HG02885 (cell line): ENCODE results near the gene AZI2.

Experiments used
- ATAC-seq: cut with Tn5 transposase; IDR thresholded peaks from one replicate; pipeline ENCODE4 v1.9.1; 2021; ENCODE audit warnings: mild to moderate bottlenecking; ENCODE audit not compliant: unreplicated experiment, poor library complexity

Gene AZI2

DNA sequence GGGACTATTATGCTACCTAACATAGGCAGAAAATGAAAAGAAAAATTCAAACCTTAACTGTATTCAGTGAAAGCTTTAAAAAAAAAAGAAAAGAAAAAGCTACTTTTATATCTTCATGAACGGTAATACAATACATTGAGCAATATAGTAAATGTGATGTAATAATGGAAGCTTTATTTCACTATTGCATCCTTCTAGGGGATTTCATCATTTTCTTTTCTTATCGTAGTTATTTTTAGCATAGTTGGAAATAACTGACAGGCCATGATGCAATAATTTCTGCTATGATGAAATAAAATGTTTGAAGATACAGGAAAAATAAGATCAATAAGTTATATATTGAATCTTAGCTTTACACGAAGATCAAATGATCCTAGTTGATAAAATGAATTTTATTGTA lies 40.4 kb downstream of the AZI2 start:
- no peak for ATAC-seq

DNA sequence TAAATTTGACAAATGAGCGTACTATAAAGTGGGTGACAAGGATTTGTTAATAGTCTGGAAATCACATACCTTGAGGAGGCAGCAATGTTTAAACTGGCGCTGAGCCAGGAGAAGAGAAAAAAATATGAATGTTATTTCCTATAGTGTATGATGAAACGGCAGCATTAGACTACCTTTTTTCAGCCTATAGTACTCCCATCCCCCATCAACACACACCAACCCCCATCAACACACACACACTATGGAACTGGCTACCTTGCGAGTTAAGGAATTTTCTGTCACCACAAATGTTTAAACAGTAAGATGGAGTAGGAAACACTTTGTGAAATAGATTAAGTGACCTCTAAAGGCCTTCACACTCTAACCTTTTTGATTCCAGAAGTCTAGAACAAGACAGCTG lies 46.9 kb downstream of the AZI2 start:
- ATAC-seq = no peak

DNA sequence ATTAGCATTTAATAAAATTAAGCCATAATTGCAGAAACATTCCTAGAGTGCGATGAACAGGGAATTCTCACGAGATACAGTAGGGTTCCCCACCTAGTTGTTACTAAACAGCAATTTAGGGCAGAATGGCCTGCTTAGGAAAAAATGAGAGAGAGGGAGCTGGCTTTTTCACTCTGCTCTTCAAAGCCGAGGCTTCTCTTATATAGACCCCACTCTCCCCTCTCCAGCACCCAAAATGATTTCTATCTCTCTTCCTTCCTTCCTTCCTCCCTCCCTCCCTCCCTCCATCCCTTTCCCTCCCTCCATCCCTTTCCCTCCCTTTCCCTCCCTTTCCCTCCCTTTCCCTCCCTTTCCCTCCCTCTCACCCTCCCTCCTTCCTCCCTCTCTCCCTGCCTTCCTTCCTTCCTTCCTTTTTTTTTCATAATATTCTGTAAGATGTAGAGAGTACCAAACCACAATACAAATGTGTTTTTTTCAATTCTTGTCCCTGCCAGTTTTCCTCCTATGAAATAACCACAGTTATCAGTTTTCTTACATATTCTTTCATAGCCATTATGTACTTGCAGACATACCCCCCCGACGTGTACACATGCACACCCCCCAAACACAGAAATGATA lies 48.2 kb downstream of the AZI2 start:
- ATAC-seq = no peak

DNA sequence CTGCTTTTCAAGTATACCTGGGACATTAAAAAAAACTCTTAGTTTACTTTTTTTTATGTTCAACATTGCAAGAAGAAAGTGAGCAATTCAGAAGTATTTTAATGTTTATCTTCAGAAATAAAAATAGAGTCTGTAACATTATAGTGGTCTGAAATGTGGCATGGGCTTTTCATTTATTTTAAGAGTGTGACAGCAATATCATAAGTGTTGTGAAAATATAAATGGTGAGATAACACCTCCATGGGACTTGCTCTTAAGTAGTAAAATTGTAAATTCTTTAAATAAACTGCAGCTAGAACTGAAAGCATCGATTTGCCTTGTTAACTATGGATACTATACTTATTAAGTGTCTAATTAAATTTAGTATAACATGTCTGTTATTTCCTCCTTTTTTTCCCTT lies 48.9 kb downstream of the AZI2 start:
- ATAC-seq = no peak

DNA sequence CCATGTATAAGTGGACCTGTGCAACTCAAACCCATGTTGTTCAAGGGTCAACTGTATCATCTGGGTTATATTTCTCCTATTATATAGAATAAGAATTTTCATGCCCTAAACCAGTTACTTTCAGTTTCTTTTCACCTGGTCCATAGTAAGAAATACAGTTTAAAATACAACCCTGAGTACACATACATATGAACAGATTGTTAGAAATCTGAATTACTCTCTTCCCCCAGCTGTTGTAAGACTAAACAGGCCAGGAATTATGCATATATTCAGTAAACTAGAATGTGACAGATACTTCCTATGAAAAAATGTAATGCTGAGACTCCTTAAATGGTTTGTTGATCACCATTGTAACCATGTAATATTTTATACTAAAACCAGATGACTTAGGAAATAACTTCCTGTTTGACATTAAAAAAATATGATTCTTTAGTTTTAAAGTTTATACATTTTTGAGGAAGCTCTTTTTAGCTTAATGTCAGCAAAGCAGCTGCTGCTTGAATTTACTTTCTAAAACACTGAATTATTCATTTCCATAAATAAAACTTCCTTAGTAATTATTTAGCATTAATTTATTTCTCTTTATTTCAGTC lies 52.6 kb downstream of the AZI2 start:
- ATAC-seq = no peak

DNA sequence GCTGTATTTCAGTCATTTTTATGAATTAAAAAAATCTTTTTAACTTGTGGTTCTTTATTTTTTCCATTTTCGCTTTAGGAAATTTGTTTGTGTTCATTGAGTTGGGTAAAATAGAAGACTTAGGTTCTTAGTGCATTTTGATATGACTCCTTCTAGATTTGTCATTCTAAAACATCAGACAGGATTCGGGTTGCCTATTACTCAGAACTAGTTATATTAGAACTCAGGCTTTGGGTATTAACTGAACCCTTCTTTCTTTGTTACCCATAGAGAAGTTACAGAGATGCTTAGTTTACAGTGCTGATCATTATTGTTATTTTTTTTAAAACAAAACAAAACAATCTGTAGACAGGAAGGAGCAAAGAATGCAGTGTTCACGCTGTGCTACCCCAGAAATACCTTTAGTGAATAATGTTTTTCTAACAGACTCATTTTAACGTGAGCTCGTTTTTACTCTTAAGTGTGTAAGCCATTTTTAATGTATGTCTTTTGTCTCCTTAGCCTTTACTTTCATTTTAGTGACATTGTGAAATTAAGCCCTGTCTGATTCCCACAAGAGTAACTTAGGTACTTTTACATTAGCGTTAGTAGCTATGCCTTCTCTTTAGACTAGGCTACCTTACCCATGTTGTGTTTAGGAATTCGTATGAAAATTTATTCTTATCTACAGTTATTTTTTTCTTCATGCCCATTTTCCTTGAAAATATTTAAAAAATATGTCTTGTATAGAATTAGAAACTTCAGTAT lies 53.8 kb downstream of the AZI2 start:
- ATAC-seq = no peak

DNA sequence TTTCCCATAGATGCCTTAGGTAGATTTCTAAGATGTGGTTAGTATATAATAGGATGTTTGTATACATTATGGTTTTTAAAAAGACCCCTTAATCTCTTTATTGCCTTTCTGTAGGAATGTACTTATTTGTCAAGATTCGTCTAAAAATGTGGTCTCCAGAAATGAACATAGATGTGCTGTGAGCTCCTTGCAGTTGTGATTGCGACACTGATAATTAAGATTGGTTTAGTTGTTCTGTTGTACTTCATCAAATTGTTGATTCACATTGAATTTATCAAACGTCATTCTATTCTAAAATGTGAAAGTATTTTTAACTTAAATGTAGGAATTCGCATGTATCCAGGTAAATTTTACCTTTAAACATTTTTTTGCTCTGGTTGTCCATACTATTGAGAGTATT lies 56.0 kb downstream of the AZI2 start:
- no peak for ATAC-seq

DNA sequence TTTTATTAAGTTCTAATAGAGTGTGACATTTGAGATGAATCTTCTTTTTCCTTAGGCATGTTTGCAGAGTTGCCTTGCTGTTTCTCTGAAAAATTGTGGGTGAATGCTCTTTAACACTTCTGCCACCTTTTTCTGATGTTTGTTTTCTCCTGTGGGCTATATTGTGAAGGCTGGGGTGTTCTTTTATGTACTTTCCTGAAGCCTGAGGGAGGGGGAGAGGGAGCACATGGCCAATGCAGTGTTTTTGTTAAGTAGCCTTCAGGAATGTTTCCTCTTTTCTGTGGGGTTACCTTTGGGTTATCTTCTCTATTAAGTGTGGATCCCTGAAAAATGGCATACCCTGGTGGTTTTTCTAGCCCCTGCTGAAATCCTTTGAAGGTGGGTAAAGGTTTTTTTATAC lies 57.0 kb downstream of the AZI2 start:
- no peak for ATAC-seq

DNA sequence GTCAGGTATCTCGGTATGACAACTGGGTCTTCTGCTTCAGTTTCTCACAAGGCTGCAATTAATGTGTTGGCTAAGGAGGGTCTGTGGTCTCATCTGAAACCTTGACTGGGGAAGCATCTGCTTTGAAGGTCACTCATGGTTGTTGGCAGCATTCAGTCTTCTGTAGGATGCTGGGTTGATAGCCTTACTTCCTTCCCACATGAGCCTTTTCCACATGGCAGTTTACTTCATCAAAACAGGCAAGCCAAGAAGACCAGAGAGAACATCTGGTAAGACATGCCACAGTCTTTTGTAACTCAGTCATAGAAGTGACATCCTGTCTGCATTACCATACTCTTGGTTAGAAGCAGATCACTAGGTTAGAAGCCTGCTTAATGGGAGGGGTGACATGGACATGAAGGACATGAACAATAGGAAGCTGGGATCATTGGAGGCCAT lies 57.7 kb downstream of the AZI2 start:
- no peak for ATAC-seq

DNA sequence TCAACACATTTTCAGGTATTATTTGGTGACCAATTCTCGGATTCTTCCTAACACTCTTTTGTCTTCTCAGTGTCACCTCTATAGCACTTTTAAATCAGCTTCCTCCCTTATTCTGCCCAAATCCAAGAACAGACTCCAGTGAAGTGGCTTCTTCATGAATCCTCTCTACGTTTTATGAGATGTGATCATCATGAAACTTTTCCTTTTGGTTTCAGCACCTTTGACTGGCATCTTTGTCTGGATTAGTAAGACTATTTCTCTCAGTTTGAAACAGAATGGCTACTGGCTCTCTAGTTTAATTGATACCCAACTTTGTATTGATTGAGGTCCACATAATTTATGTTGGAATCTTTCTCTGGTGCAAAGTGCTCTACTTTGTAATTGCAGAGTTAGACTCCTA lies 61.6 kb downstream of the AZI2 start:
- no peak for ATAC-seq

DNA sequence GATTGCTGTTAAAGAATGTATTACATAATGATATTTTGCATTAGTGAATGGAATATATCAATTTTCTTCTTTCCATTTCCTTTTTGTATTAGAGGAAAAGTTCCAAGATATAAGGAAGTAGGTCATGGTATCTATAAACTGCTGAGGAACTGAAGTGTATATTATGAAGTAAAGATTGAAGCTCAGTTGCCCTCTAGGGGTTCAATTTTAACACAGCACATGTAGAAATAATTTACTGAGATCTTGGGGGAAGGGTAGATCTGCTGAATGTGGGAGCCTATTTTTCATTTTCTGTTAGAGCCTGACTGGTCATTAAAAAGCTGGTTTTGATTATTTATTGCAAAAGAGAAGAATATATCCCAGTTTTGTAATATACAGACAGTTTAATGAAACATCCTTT lies 62.0 kb downstream of the AZI2 start:
- ATAC-seq = peak; percentile 95

DNA sequence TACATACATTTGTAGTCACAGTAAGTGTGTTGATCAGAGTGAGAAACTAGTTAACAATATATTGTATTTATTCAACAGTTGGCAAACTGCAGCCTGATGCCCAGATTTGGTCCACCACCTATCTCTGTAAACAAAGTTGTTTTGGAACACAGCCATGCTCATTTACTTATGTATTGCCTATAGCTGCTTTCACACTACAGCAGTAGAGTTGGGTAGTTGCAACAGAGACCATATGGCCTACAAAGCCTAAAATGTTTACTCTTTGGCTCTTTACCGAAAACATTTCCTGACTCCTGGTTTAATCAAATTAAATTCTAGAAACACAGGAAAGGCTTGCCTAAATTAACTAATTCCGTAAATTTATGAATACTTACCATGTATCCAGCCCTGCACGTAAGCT lies 67.8 kb downstream of the AZI2 start:
- ATAC-seq = no peak

DNA sequence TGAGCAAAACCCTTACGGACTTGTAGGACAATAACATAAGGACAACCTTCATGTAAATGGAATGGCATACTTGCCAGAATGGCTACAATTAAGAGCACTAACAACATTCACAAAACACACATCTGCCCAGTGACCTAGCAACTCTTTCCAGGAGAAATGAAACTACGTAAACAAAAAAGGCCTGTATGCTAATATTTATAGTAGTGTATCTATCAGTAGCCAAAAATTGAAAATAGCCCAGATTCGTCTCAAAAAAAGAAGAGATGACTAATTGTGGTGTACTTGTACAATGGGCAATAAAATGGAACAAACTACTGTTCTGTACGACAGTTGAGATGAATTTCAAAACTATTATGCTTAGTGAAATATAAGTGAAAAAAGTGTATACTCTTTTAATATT lies 68.9 kb downstream of the AZI2 start:
- peak; percentile 53 for ATAC-seq

DNA sequence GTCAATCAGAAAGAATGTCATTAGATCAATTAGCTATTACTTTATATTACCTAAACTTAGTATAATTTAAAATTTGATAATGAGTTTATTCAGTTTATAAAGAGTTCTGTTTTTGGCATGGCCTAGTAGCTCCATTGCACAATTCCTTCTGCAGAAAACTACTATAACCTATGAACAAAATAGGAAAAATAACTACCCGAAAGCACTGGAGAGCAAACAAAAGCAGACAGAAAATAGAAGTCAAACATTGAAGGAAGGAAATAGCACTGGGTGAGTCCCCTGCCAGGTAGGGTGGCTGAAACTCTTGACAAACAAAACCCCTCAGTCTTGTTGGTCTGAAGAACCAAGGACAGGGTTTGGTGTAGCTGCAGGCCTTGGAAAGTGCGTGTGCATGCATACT lies 69.7 kb downstream of the AZI2 start:
- no peak for ATAC-seq

DNA sequence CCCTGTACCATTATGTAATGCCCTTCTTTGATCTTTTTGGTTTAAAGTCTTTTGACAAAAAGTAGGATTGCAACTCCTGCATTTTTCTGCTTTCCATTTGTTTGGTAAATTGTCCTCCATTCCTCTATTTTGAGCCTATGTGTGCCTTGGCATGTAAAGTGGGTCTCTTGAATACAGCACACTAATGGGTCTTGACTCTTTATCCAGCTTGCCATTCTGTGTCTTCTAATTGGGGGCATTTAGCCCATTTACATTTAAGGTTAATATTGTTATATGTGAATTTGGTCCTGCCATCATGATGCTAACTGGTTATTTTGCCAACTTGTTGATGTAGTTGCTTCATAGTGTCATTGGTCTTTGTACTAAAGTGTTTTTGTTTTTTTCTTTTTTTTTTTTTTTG lies 74.8 kb downstream of the AZI2 start:
- no peak for ATAC-seq
